Trophoblast cell (in vitro differentiated cells and primary cell): ENCODE measurements around the gene PDK4.

ENCODE experiments used
- DNase-seq, 2 donors: peaks; one replicate each; pipeline ENCODE4 v3.0.0-alpha.2; 2016
- H2AFZ ChIP-seq: 2 replicates; pipeline ENCODE4 v1.6.1; 2013; ENCODE audit warnings: low read length, moderate library complexity, mild to moderate bottlenecking; ENCODE audit not compliant: insufficient read depth, poor library complexity
- H2AK5ac ChIP-seq: 2 replicates; pipeline ENCODE4 v1.6.1; 2013; ENCODE audit warnings: mild to moderate bottlenecking, low read length
- H2BK120ac ChIP-seq: 2 replicates; pipeline ENCODE4 v1.6.1; 2013; ENCODE audit warnings: low read length, mild to moderate bottlenecking, moderate library complexity; ENCODE audit not compliant: insufficient read depth, poor library complexity
- H2BK12ac ChIP-seq: 2 replicates; pipeline ENCODE4 v1.6.1; 2013; ENCODE audit warnings: mild to moderate bottlenecking, low read length, moderate library complexity
- H2BK5ac ChIP-seq: 2 replicates; pipeline ENCODE4 v1.6.1; 2013; ENCODE audit warnings: low read length, low read depth, moderate library complexity, mild to moderate bottlenecking; ENCODE audit not compliant: poor library complexity
- H3K14ac ChIP-seq: 2 replicates; pipeline ENCODE4 v1.6.1; 2013; ENCODE audit warnings: mild to moderate bottlenecking, low read length
- H3K18ac ChIP-seq: 2 replicates; pipeline ENCODE4 v1.6.1; 2013; ENCODE audit warnings: mild to moderate bottlenecking, low read length
- H3K23ac ChIP-seq: 2 replicates; pipeline ENCODE4 v1.6.1; 2013; ENCODE audit warnings: low read length
- H3K27ac ChIP-seq: 2 replicates; pipeline ENCODE4 v1.5.1; 2013; ENCODE audit warnings: low read depth, mild to moderate bottlenecking, inconsistent platforms, low read length, moderate library complexity
- H3K27me3 ChIP-seq: 2 replicates; pipeline ENCODE4 v1.6.1; 2013; ENCODE audit warnings: inconsistent platforms, mild to moderate bottlenecking, low read length, moderate library complexity; ENCODE audit not compliant: insufficient read depth
- H3K36me3 ChIP-seq, 2 experiments: 1 replicate in 1 of 2; 2 replicates in 1 of 2; pipeline ENCODE4 v1.6.1; 2013; ENCODE audit warnings: low read length in 2 of 2, mild to moderate bottlenecking in 2 of 2, moderate library complexity in 1 of 2; ENCODE audit not compliant: insufficient read depth in 2 of 2, control insufficient read depth in 1 of 2
- H3K4ac ChIP-seq: 2 replicates; pipeline ENCODE4 v1.6.1; 2013; ENCODE audit warnings: low read depth, mild to moderate bottlenecking, low read length, moderate library complexity
- H3K4me1 ChIP-seq, 2 experiments: 1 replicate in 1 of 2; 2 replicates in 1 of 2; pipeline ENCODE4 v1.6.1; 2013; ENCODE audit warnings: low read length in 2 of 2, mild to moderate bottlenecking in 2 of 2, moderate library complexity in 1 of 2; ENCODE audit not compliant: insufficient read depth in 2 of 2, control insufficient read depth in 1 of 2
- H3K4me2 ChIP-seq: 2 replicates; pipeline ENCODE4 v1.6.1; 2013; ENCODE audit warnings: inconsistent platforms, mild to moderate bottlenecking, low read length, moderate library complexity
- H3K4me3 ChIP-seq: 2 replicates; pipeline ENCODE4 v1.5.1; 2013; ENCODE audit warnings: mild to moderate bottlenecking, low read depth, low read length, inconsistent platforms
- H3K79me1 ChIP-seq: one replicate; pipeline ENCODE4 v1.6.1; 2013; ENCODE audit warnings: low read length
- H3K79me2 ChIP-seq: 2 replicates; pipeline ENCODE4 v1.6.1; 2013; ENCODE audit warnings: low read length, mild to moderate bottlenecking; ENCODE audit not compliant: control insufficient read depth, insufficient read depth, poor library complexity
- H3K9ac ChIP-seq: 2 replicates; pipeline ENCODE4 v1.6.1; 2013; ENCODE audit warnings: mild to moderate bottlenecking, low read length
- H3K9me3 ChIP-seq: 2 replicates; pipeline ENCODE4 v1.6.1; 2013; ENCODE audit warnings: low read depth, mild to moderate bottlenecking, control low read depth, inconsistent platforms, low read length; ENCODE audit not compliant: insufficient read depth
- H4K12ac ChIP-seq: 2 replicates; pipeline ENCODE4 v1.6.1; 2013; ENCODE audit warnings: low read depth, mild to moderate bottlenecking, low read length, moderate library complexity
- H4K8ac ChIP-seq: 2 replicates; pipeline ENCODE4 v1.6.1; 2013; ENCODE audit warnings: low read depth, mild to moderate bottlenecking, low read length, moderate library complexity
- H4K91ac ChIP-seq: one replicate; pipeline ENCODE4 v1.6.1; 2013; ENCODE audit warnings: low read depth, mild to moderate bottlenecking, low read length, moderate library complexity
- WGBS: extraction: QIAGEN DNeasy Blood & Tissue Kit; methylation state at CpG from one replicate; pipeline ENCODE4 v1.1.7; 2013; ENCODE audit warnings: missing lambda C conversion rate; ENCODE audit not compliant: insufficient read length, insufficient coverage; ENCODE audit errors: extremely low coverage; 5-methylcytosine and 5-hydroxymethylcytosine counted together

Gene PDK4

DNA sequence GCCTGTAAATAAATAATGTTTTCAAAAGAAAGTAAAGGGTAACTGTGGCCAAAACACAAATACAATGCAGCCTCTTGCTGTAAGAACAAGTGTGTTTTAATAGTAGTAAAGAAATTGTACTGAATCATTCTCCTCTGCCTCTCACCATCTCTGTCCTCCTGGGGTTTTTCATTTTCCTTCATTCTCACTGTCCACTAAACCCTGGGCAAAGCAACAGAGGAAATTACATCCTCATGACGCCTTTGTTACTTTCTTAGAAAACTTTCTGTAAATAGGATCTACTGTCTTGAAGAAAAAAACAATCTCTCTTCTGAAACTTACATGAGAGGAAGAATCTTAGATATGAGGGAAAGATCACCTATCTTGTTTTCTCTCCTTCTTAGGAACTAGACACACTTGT, 56.0 kb downstream of the PDK4 start:
- no peak overlapping the region for H2AK5ac ChIP-seq
- H3K4me3 ChIP-seq = no peak overlapping the region
- DNase-seq = no peak
- H4K91ac ChIP-seq = no peak overlapping the region
- H2BK120ac ChIP-seq = no peak overlapping the region
- H3K79me1 ChIP-seq = no peaks in the 10 kb centered on the region
- H3K27me3 ChIP-seq = no peaks in the 10 kb centered on the region
- H3K4ac ChIP-seq = no peak overlapping the region
- no peaks in the 10 kb centered on the region for H3K4me1 ChIP-seq
- no peak overlapping the region for H2AFZ ChIP-seq
- no peak overlapping the region for H3K27ac ChIP-seq
- no peak overlapping the region for H3K9ac ChIP-seq
- no peak overlapping the region for H3K4me2 ChIP-seq
- no CpG with 5 or more reads among the region's 1 CpG for WGBS
- no peak overlapping the region for H2BK5ac ChIP-seq
- H3K18ac ChIP-seq = no peak overlapping the region
- no peaks in the 10 kb centered on the region for H3K79me2 ChIP-seq
- no peaks in the 10 kb centered on the region for H3K36me3 ChIP-seq
- H3K9me3 ChIP-seq = peaks cover 1% of the 10 kb centered on the region
- H3K14ac ChIP-seq = no peak overlapping the region
- no peak overlapping the region for H4K8ac ChIP-seq
- no peak overlapping the region for H4K12ac ChIP-seq
- H2BK12ac ChIP-seq = no peak overlapping the region
- H3K23ac ChIP-seq = no peak overlapping the region

DNA sequence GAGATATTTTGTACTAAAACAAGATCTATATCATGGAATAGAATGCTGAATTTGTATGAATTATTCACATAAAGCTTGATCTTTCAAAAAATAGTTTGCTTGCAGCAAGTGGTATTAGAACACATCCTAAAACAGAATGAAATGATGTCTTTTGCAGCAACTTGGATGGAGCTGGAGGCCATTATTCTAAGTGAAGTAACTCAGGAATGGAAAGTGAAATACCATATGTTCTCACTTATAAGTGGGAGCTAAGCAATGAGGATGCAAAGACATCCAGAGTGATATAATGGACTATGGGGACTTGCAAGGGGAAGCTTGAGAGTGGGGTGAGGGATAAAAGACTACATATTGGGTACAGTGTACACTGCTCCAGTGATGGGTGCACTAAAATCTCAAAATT, 56.9 kb downstream of the PDK4 start:
- no peaks in the 10 kb centered on the region for H3K4me1 ChIP-seq
- H4K12ac ChIP-seq = no peak overlapping the region
- H3K18ac ChIP-seq = no peak overlapping the region
- H3K4me3 ChIP-seq = no peak overlapping the region
- H3K14ac ChIP-seq = no peak overlapping the region
- H3K79me2 ChIP-seq = no peaks in the 10 kb centered on the region
- H3K4me2 ChIP-seq = no peak overlapping the region
- no peak overlapping the region for H3K4ac ChIP-seq
- H2BK12ac ChIP-seq = no peak overlapping the region
- no peak overlapping the region for H4K8ac ChIP-seq
- no peak overlapping the region for H2BK5ac ChIP-seq
- DNase-seq = no peak
- H3K23ac ChIP-seq = no peak overlapping the region
- no peaks in the 10 kb centered on the region for H3K36me3 ChIP-seq
- peaks cover 1% of the 10 kb centered on the region for H3K9me3 ChIP-seq
- H3K79me1 ChIP-seq = no peaks in the 10 kb centered on the region
- H3K27ac ChIP-seq = no peak overlapping the region
- H2AK5ac ChIP-seq = no peak overlapping the region
- no peak overlapping the region for H2BK120ac ChIP-seq
- no peak overlapping the region for H2AFZ ChIP-seq
- no peak overlapping the region for H4K91ac ChIP-seq
- H3K27me3 ChIP-seq = no peaks in the 10 kb centered on the region
- no peak overlapping the region for H3K9ac ChIP-seq

DNA sequence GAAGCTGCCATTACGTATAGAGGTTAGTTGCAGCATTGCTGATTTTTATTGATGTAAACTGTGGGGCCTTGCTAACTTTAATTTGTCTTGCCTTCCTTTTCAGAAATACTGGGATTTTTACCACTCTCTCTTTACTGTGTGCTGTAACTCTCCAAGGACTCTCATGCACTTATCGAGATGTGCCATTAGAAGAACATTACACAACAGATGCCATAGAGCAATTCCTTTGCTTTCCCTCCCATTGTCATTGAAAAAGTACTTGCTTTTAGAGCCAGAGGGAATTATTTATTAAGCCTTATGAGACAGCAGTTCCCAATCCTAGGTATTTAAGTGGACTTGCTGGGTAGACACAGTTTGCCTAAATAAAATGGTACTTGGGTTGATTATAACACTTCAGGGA, 58.8 kb downstream of the PDK4 start:
- DNase-seq = no peak
- H2BK120ac ChIP-seq = no peak overlapping the region
- H3K4ac ChIP-seq = no peak overlapping the region
- no peaks in the 10 kb centered on the region for H3K79me1 ChIP-seq
- H4K12ac ChIP-seq = no peak overlapping the region
- no peaks in the 10 kb centered on the region for H3K9me3 ChIP-seq
- H2AK5ac ChIP-seq = no peak overlapping the region
- H3K14ac ChIP-seq = no peak overlapping the region
- no peak overlapping the region for H2BK12ac ChIP-seq
- no peak overlapping the region for H2BK5ac ChIP-seq
- H3K23ac ChIP-seq = no peak overlapping the region
- no CpG with 5 or more reads among the region's 2 CpGs for WGBS
- no peak overlapping the region for H3K9ac ChIP-seq
- H3K18ac ChIP-seq = no peak overlapping the region
- no peak overlapping the region for H3K4me3 ChIP-seq
- H2AFZ ChIP-seq = no peak overlapping the region
- H3K36me3 ChIP-seq = no peaks in the 10 kb centered on the region
- no peaks in the 10 kb centered on the region for H3K27me3 ChIP-seq
- H4K91ac ChIP-seq = no peak overlapping the region
- no peak overlapping the region for H3K27ac ChIP-seq
- H3K4me2 ChIP-seq = no peak overlapping the region
- no peak overlapping the region for H4K8ac ChIP-seq
- H3K79me2 ChIP-seq = no peaks in the 10 kb centered on the region
- H3K4me1 ChIP-seq = no peaks in the 10 kb centered on the region

DNA sequence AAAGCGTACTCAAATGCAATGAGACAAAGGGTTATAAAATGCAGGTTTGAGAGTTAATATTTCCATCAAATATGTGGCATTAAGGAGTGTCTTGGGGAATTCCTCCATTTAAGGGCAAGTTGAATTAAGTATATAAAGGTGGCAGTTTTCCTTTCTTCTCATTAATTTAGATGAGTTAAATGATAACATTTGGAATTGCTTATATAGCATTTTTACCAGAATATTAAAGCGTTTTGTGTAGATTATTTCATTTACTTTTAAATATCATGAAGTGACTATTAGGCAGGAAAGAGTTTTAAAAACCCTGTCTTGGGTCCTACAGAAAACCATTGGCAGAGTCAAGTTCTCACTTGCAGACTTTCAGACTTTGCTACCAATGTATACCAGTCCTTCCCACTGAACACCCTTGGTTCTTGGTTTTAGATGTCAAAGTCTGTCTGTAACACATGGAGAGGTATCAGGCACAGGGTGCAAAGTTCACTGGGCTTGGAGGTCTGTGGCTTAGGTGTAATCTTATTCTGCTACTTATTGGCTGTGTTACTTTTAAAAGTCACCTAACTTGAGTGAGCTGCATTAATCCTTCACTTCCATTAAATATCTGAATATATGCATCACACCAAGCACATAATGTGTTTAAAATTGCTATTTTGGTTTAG, 59.5 kb downstream of the PDK4 start:
- Histone ChIP-seq H3K4me2 (no peak overlapping the region), H4K91ac (no peak overlapping the region), H3K4ac (no peak overlapping the region), H3K27ac (no peak overlapping the region), H3K79me1 (no peaks in the 10 kb centered on the region), H3K79me2 (no peaks in the 10 kb centered on the region), H2BK12ac (no peak overlapping the region), H3K9ac (no peak overlapping the region), H3K14ac (no peak overlapping the region), H2BK120ac (no peak overlapping the region), H4K8ac (no peak overlapping the region), H2AFZ (no peak overlapping the region), H3K9me3 (no peaks in the 10 kb centered on the region), H3K36me3 (no peaks in the 10 kb centered on the region), H3K4me3 (no peak overlapping the region), H2AK5ac (no peak overlapping the region), H4K12ac (no peak overlapping the region), H3K23ac (no peak overlapping the region), H3K27me3 (no peaks in the 10 kb centered on the region), H3K18ac (no peak overlapping the region), H3K4me1 (no peaks in the 10 kb centered on the region), H2BK5ac (no peak overlapping the region)
- DNase-seq = no peak
- WGBS = no CpG with 5 or more reads among the region's 2 CpGs
